HepG2 (cell line): ENCODE data around the gene KIAA0232. TPM values are rescaled to one million over a fixed set of nuclear protein-coding genes. Genes with fewer than 3 reads are reported as not detected.

Source experiments
- CHCHD3 ChIP-seq: sonication (generic); formaldehyde crosslinking; IDR thresholded peaks from 2 replicates; pipeline ENCODE4 v1.8.0; 2022; ENCODE audit warnings: mild to moderate bottlenecking, missing genetic modification reagents, moderate library complexity
- CREB1 ChIP-seq, 2 experiments: fragments of 450-650 bp in 1 of 2; IDR thresholded peaks; 2 replicates each; pipeline ENCODE4 v1.6.1; 2016 to 2017; ENCODE audit warnings: control low read depth in 1 of 2, mild to moderate bottlenecking in 1 of 2, missing compliant biosample characterization in 1 of 2, missing genetic modification characterization in 1 of 2
- GATAD1 ChIP-seq: IDR thresholded peaks from 2 replicates; pipeline ENCODE4 v1.6.1; 2016; ENCODE audit warnings: missing genetic modification reagents, missing compliant biosample characterization
- GPN1 ChIP-seq: sonication (generic); formaldehyde crosslinking; IDR thresholded peaks from 2 replicates; pipeline ENCODE4 v1.5.1; 2020; ENCODE audit warnings: missing genetic modification reagents, borderline replicate concordance
- HNF4A ChIP-seq: sonication (generic); formaldehyde crosslinking; IDR thresholded peaks from 2 replicates; pipeline ENCODE4 v1.4.0; 2020; ENCODE audit warnings: missing genetic modification reagents
- IRF2 ChIP-seq: IDR thresholded peaks from 2 replicates; pipeline ENCODE4 v1.6.1; 2018; ENCODE audit warnings: missing genetic modification reagents, missing compliant biosample characterization
- IRF9 ChIP-seq: sonication (generic); formaldehyde crosslinking; IDR thresholded peaks from 2 replicates; pipeline ENCODE4 v1.8.0; 2022; ENCODE audit warnings: missing genetic modification reagents, mild to moderate bottlenecking, borderline replicate concordance
- MAFF ChIP-seq: IDR thresholded peaks from 2 replicates; pipeline ENCODE4 v1.6.1; 2011; ENCODE audit warnings: low read depth, low read length, improper control_type of control experiment
- SOX13 ChIP-seq, 3 experiments: fragments of 450-650 bp in 1 of 3; sonication (generic) in 1 of 3; formaldehyde crosslinking in 1 of 3; IDR thresholded peaks in 2 of 3; conservative IDR thresholded peaks in 1 of 3; 2 replicates each; pipeline versions ENCODE4 v1.5.0 to v1.6.1; 2016 to 2020; ENCODE audit warnings: antibody characterized with exemption in 1 of 3, mild to moderate bottlenecking in 1 of 3, missing compliant biosample characterization in 1 of 3, missing genetic modification reagents in 1 of 3, moderate library complexity in 1 of 3
- TBL1XR1 ChIP-seq: fragments of 150-350 bp; IDR thresholded peaks from 2 replicates; pipeline ENCODE4 v1.6.1; 2014; ENCODE audit warnings: borderline replicate concordance, low read length; ENCODE audit not compliant: partially characterized antibody
- THAP11 ChIP-seq: IDR thresholded peaks from 2 replicates; pipeline ENCODE4 v1.6.1; 2016; ENCODE audit warnings: missing biosample characterization, missing genetic modification reagents
- ZFAT ChIP-seq: sonication (generic); formaldehyde crosslinking; conservative IDR thresholded peaks from 2 replicates; pipeline ENCODE4 v1.8.1; 2023; ENCODE audit warnings: missing genetic modification reagents, inconsistent platforms
- ZFP36L1 ChIP-seq: sonication (generic); formaldehyde crosslinking; IDR thresholded peaks from 2 replicates; pipeline ENCODE4 v1.8.0; 2022; ENCODE audit warnings: mild to moderate bottlenecking, missing genetic modification reagents, moderate library complexity
- ZNF280D ChIP-seq: sonication (generic); formaldehyde crosslinking; IDR thresholded peaks from 2 replicates; pipeline ENCODE4 v1.5.1; 2020; ENCODE audit warnings: mild to moderate bottlenecking, missing genetic modification reagents
- ZNF484 ChIP-seq: sonication (generic); formaldehyde crosslinking; IDR thresholded peaks from 2 replicates; pipeline ENCODE4 v1.5.1; 2020; ENCODE audit warnings: mild to moderate bottlenecking, low read depth, missing genetic modification reagents, borderline replicate concordance
- ZNF597 ChIP-seq: sonication (generic); formaldehyde crosslinking; IDR thresholded peaks from 2 replicates; pipeline ENCODE4 v1.5.0; 2020; ENCODE audit warnings: missing genetic modification reagents
- ZNF598 ChIP-seq: sonication (generic); formaldehyde crosslinking; IDR thresholded peaks from 2 replicates; pipeline ENCODE4 v1.5.1; 2020; ENCODE audit warnings: mild to moderate bottlenecking, missing genetic modification reagents, borderline replicate concordance
- ZNF614 ChIP-seq: IDR thresholded peaks from 2 replicates; pipeline ENCODE4 v1.6.1; 2018; ENCODE audit warnings: missing biosample characterization, missing genetic modification reagents, inconsistent platforms, borderline replicate concordance
- ZNF773 ChIP-seq: sonication (generic); formaldehyde crosslinking; IDR thresholded peaks from 2 replicates; pipeline ENCODE4 v1.4.0; 2020; ENCODE audit warnings: missing genetic modification reagents, borderline replicate concordance
- ZXDC ChIP-seq: sonication (generic); formaldehyde crosslinking; IDR thresholded peaks from 2 replicates; pipeline ENCODE4 v1.5.0; 2020; ENCODE audit warnings: mild to moderate bottlenecking, missing genetic modification reagents
- polyA plus RNA-seq, 8 experiments: library from polyadenylated mRNA; depleted of rRNA in 3 of 8; stranded (reverse) in 7 of 8; unstranded in 1 of 8; fragments of >200 nt; fragmentation: Illumina TruSeq in 4 of 8; extraction: Trizol in 4 of 8; gene quantifications; 2 replicates each; pipeline versions ENCODE4 v1.2.1 to v1.2.3, GENCODE V29; 2011 to 2016; ENCODE audit warnings: low read depth in 4 of 8, missing spikeins in 1 of 8, mixed read lengths in 1 of 8; ENCODE audit not compliant: insufficient read depth in 1 of 8
- total RNA-seq, 5 experiments: library from RNA; depleted of rRNA; stranded (reverse); fragments of >200 nt; fragmentation: Illumina TruSeq; extraction: Trizol; gene quantifications; 2 replicates each; pipeline ENCODE4 v1.2.3, GENCODE V29; 2016; ENCODE audit warnings: low read depth in 1 of 5

The KIAA0232 gene
- total and polyA plus RNA-seq, 2 of the 13 experiments (the other 11 are each of a cell fraction or from before 2014, with no cell fraction given), result 7.8 to 17.1 TPM

- TF ChIP-seq ZNF280D (CRISPR knock-in tag) (no peak), GPN1 (CRISPR knock-in tag) (no peak), CREB1 (IDR thresholded peaks at IDR 0.05) (no peak), CREB1 (CRISPR knock-in tag; IDR thresholded peaks at IDR 0.05) (no peak), GATAD1 (0 out of 2 replicates have a peak, but pooled peaks have one; percentile 38), ZNF484 (no peak), ZFAT (no peak), TBL1XR1 (no peak), HNF4A (CRISPR knock-in tag) (peak; percentile 66), ZNF597 (CRISPR knock-in tag) (no peak), IRF2 (CRISPR knock-in tag) (no peak), ZXDC (CRISPR knock-in tag) (no peak), ZNF773 (CRISPR knock-in tag) (no peak), THAP11 (CRISPR knock-in tag) (0 out of 2 replicates have a peak, but pooled peaks have one; percentile 23), SOX13 (IDR thresholded peaks at IDR 0.05) (no peak), SOX13 (CRISPR knock-in tag; conservative IDR thresholded peaks at IDR 0.05 in 1 of 2, IDR thresholded peaks at IDR 0.05 in 1 of 2) (peak in 1 of 2 experiments; percentile 51; a peak in 1 of 4 replicates), IRF9 (CRISPR knock-in tag) (no peak), ZNF598 (peak; percentile 68; the same call in 1 of the 2 replicates), CHCHD3 (CRISPR knock-in tag) (no peak), ZNF614 (CRISPR knock-in tag) (no peak), MAFF (no peak), ZFP36L1 (CRISPR knock-in tag) (no peak)
Measured at GRCh38 chr4:6926681-6927478, 144.4 kb downstream of the KIAA0232 start (continued).
